Measurements from ENCODE around the gene PDE9A. TPM values are rescaled to one million over a fixed set of nuclear protein-coding genes. Genes with fewer than 3 reads are reported as not detected.

The PDE9A gene
- total and polyA plus RNA-seq, 9 donors, result 3.9 to 11.3 (median 6.9) TPM

- H3K27me3 ChIP-seq, result no peaks in the 10 kb centered on the region
- intact Hi-C loops (cut with DNase I), result loop anchor here in 1 of 4 donors (10.0 kb wide), 2 partner anchors 51 to 101 kb away; no protein-coding TSS in a partner anchor
- H3K36me3 ChIP-seq, result no peaks in the 10 kb centered on the region
- no peak for DNase-seq
- H3K9me3 ChIP-seq, result no peaks in the 10 kb centered on the region
- TF ChIP-seq EP300 (IDR thresholded peaks at IDR 0.05) (no peak), POLR2A (IDR thresholded peaks at IDR 0.05) (no peak), CTCF (IDR thresholded peaks at IDR 0.05) (no peak)
- WGBS, 3 donors, result 91 to 93% (median 91%) methylated on average over 28 of the region's 28 CpGs
- no peak overlapping the region for H3K27ac ChIP-seq
- no peak overlapping the region for H3K4me3 ChIP-seq
- H3K4me1 ChIP-seq (ENCODE audit: insufficient read depth), result peaks cover 16% of the 10 kb centered on the region
These were observed 132.4 kb downstream of the PDE9A start for GRCh38 chr21:42785666-42786427.

GRCh38 chr21:42786884-42787283 lies 133.5 kb downstream of the PDE9A start:
- TF ChIP-seq CTCF (IDR thresholded peaks at IDR 0.05), result no peak
- no peak for TF ChIP-seq POLR2A (IDR thresholded peaks at IDR 0.05)
- no peak for TF ChIP-seq EP300 (IDR thresholded peaks at IDR 0.05)
- H3K4me1 ChIP-seq (ENCODE audit: insufficient read depth), result peaks cover 16% of the 10 kb centered on the region
- DNase-seq, result no peak
- H3K27ac ChIP-seq, result no peak overlapping the region
- no peaks in the 10 kb centered on the region for H3K36me3 ChIP-seq
- no peak overlapping the region for H3K4me3 ChIP-seq
- intact Hi-C loops (cut with DNase I), result loop anchor here in 1 of 4 donors (10.0 kb wide), 2 partner anchors 52 to 102 kb away; no protein-coding TSS in a partner anchor
- WGBS, 3 donors, result 80 to 92% (median 90%) methylated on average over 5 of the region's 5 CpGs
- no peaks in the 10 kb centered on the region for H3K9me3 ChIP-seq
- no peaks in the 10 kb centered on the region for H3K27me3 ChIP-seq

GRCh38 chr21:42787613-42788012 lies 134.2 kb downstream of the PDE9A start:
- intact Hi-C loops (cut with DNase I), result loop anchor here in 1 of 4 donors (10.0 kb wide), 2 partner anchors 53 to 103 kb away; no protein-coding TSS in a partner anchor
- WGBS, 3 donors, result 93 to 98% (median 96%) methylated on average over 4 of the region's 4 CpGs

GRCh38 chr21:42790520-42791065 lies 137.2 kb downstream of the PDE9A start:
- WGBS, 3 donors, result 68 to 74% (median 71%) methylated on average over 8 of the region's 8 CpGs

More at GRCh38 chr21:42787613-42788012, 134.2 kb downstream of the PDE9A start:
- Histone ChIP-seq H3K4me1 (ENCODE audit: insufficient read depth) (peaks cover 11% of the 10 kb centered on the region), H3K4me3 (no peak overlapping the region), H3K27ac (no peak overlapping the region), H3K9me3 (no peaks in the 10 kb centered on the region), H3K36me3 (no peaks in the 10 kb centered on the region), H3K27me3 (no peaks in the 10 kb centered on the region)
- no peak for DNase-seq
- TF ChIP-seq CTCF (IDR thresholded peaks at IDR 0.05) (no peak), POLR2A (IDR thresholded peaks at IDR 0.05) (no peak), EP300 (IDR thresholded peaks at IDR 0.05) (no peak)

More at GRCh38 chr21:42790520-42791065, 137.2 kb downstream of the PDE9A start:
- no peaks in the 10 kb centered on the region for H3K4me1 ChIP-seq (ENCODE audit: insufficient read depth)
- no peak overlapping the region for H3K27ac ChIP-seq
- no peaks in the 10 kb centered on the region for H3K27me3 ChIP-seq
- no peak overlapping the region for H3K4me3 ChIP-seq
- DNase-seq, result no peak
- intact Hi-C loops (cut with DNase I), result no loop called here
- no peaks in the 10 kb centered on the region for H3K36me3 ChIP-seq
- TF ChIP-seq POLR2A (IDR thresholded peaks at IDR 0.05) (no peak), CTCF (IDR thresholded peaks at IDR 0.05) (no peak), EP300 (IDR thresholded peaks at IDR 0.05) (no peak)
- H3K9me3 ChIP-seq, result no peaks in the 10 kb centered on the region
